Caco-2 (cell line): ENCODE measurements around the gene MUC20. TPM values are rescaled to one million over a fixed set of nuclear protein-coding genes. Genes with fewer than 3 reads are reported as not detected.
A peak's percentile ranks its signal among the peaks of the same experiment; 100 is the strongest.
"Not testable (repeated sequence)": the region's sequence is repeated elsewhere in the genome, so short reads cannot be mapped to it uniquely, and the experiment has no call there.

Experiments used
- BruUV-seq: library from RNA; stranded (reverse); fragments of 400-500 nt; replicated peaks from 2 replicates; lab custom pipeline; 2021; lab: Mats Ljungman, UMichigan
- CTCF ChIA-PET: fragments of 300-600 bp; sonication (Branson Sonifier 250); formaldehyde crosslinking; loops from one replicate; lab custom pipeline; 2022; ENCODE audit warnings: antibody characterized with exemption; lab: Charles Lee
- POLR2A ChIA-PET: fragments of 300-600 bp; sonication (Branson Sonifier 250); formaldehyde crosslinking; loops from one replicate; lab custom pipeline; 2022; ENCODE audit warnings: antibody characterized with exemption; lab: Charles Lee
- DNase-seq, 2 experiments: peaks; one replicate each; pipeline versions ENCODE4 v3.0.0 to v3.0.0-alpha.2; 2020 to 2022
- H3K27me3 ChIP-seq: replicated peaks from 2 replicates; pipeline ENCODE4 v1.6.0; 2011; ENCODE audit warnings: low read length; ENCODE audit not compliant: control insufficient read depth, insufficient read depth
- H3K36me3 ChIP-seq: 2 replicates; pipeline ENCODE4 v1.5.1; 2011; ENCODE audit warnings: low read length; ENCODE audit not compliant: control insufficient read depth, insufficient read depth
- H3K4me1 ChIP-seq: fragments of 250-450 bp; sonication (Bioruptor Pico); 2 replicates; pipeline ENCODE4 v1.5.1; 2020; ENCODE audit warnings: mild to moderate bottlenecking
- H3K4me3 ChIP-seq: 2 replicates; pipeline ENCODE4 v1.5.1; 2011; ENCODE audit warnings: low read depth, mild to moderate bottlenecking, control low read depth, low read length
- H3K9me3 ChIP-seq: fragments of 250-450 bp; sonication (Bioruptor Pico); 2 replicates; pipeline ENCODE4 v1.5.1; 2020; ENCODE audit warnings: mild to moderate bottlenecking, moderate library complexity
- H3K27ac Mint-ChIP-seq: one replicate; pipeline ENCODE4 v1.8.0; 2022; ENCODE audit warnings: mixed read lengths; ENCODE audit not compliant: unreplicated experiment
- H3K27me3 Mint-ChIP-seq: one replicate; pipeline ENCODE4 v1.8.0; 2022; ENCODE audit warnings: mixed read lengths; ENCODE audit not compliant: insufficient read depth, unreplicated experiment
- H3K36me3 Mint-ChIP-seq: one replicate; pipeline ENCODE4 v1.8.0; 2022; ENCODE audit warnings: mild to moderate bottlenecking, mixed read lengths; ENCODE audit not compliant: insufficient read depth, unreplicated experiment
- H3K4me1 Mint-ChIP-seq: one replicate; pipeline ENCODE4 v1.8.0; 2022; ENCODE audit warnings: low read depth, mixed read lengths; ENCODE audit not compliant: unreplicated experiment
- H3K4me3 Mint-ChIP-seq: one replicate; pipeline ENCODE4 v1.8.0; 2022; ENCODE audit warnings: mild to moderate bottlenecking, moderate library complexity, mixed read lengths; ENCODE audit not compliant: unreplicated experiment
- H3K9me3 Mint-ChIP-seq: one replicate; pipeline ENCODE4 v1.8.0; 2022; ENCODE audit warnings: mixed read lengths; ENCODE audit not compliant: unreplicated experiment
- intact Hi-C: fragments of 100-400 bp; cut with micrococcal nuclease; formaldehyde crosslinking; loops from one replicate; pipeline ENCODE4 v1.10.0; 2022; ENCODE audit not compliant: unreplicated experiment
- total RNA-seq: library from RNA; stranded (reverse); gene quantifications from 2 replicates; pipeline ENCODE4 v1.2.3, GENCODE V29; 2022
- TF ChIP-seq, protein P1 (sequence below), 2 experiments: fragments of 200-600 bp in 1 of 2; IDR thresholded peaks; 1 replicate in 1 of 2; 2 replicates in 1 of 2; pipeline versions ENCODE4 v1.5.1 to v1.8.0; 2011 to 2022; ENCODE audit warnings: antibody characterized with exemption in 1 of 2, control low read depth in 1 of 2, inconsistent platforms in 1 of 2, low read depth in 1 of 2, low read length in 1 of 2, mild to moderate bottlenecking in 1 of 2, moderate library complexity in 1 of 2; ENCODE audit not compliant: insufficient read depth in 1 of 2, severe bottlenecking in 1 of 2, unreplicated experiment in 1 of 2

The MUC20 gene
- total RNA-seq, 1 experiment from 2014 or later = 0.88 TPM

DNA sequence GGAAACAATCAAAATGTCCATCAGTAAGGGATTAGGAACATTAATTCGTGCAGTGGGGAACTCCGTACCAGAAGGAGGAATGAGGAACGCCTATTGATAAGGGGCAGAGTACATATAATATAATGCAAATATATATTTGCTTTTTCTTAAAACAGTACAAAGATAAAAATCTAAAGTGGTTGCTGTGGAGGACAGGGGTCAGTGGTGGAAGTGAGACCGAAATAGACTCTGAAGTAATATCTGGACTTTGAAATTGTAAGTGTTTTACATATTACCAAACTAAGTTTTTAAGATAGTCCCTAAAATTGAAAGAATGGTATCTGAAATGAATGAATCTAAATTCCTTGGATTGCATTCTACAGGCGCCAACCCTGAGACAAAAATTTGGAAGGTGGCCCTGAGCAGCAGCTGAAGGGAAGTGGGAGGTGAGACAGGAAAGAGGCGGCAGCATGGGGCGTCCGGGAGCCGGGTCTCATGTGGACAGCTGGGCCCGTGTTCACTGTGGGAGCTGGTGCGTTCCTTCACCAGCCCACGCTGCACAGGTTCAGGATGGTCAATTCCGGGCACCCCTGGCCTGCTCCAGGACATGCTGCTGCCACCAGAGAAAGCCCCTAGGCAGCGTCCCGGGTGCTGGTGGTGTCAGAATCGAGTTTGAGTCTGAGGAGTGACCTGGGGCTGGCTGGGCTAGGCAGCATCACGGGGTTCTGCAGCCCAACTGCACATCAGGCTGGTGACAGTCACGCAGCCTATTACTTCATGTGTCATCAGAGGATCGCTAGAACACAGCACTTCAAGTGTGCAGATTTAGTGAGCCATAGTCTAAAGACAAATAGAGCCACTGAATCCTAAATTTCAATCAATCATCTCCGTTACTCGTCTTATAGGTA, 31.4 kb upstream of the MUC20 start:
- H3K4me3 Mint-ChIP-seq, DNase-seq, H3K27ac Mint-ChIP-seq, H3K36me3 ChIP-seq, H3K9me3 Mint-ChIP-seq, CTCF ChIA-PET, BruUV-seq, H3K4me3 ChIP-seq, H3K27me3 ChIP-seq, H3K4me1 Mint-ChIP-seq, H3K9me3 ChIP-seq, intact Hi-C loops, POLR2A ChIA-PET, H3K27me3 Mint-ChIP-seq, H3K4me1 ChIP-seq: not testable (repeated sequence)
- H3K36me3 Mint-ChIP-seq = peaks cover 62% of the 10 kb centered on the region

- peaks cover 6% of the 10 kb centered on the region for H3K36me3 ChIP-seq
- ChIA-PET CTCF (no interaction called here), POLR2A (no interaction called here)
- no peaks in the 10 kb centered on the region for H3K27me3 ChIP-seq
- intact Hi-C loops = no loop called here
- no peaks in the 10 kb centered on the region for H3K9me3 ChIP-seq
- Mint-ChIP-seq H3K4me3 (no peak overlapping the region), H3K27ac (no peak overlapping the region), H3K4me1 (no peaks in the 10 kb centered on the region), H3K36me3 (peaks cover 56% of the 10 kb centered on the region), H3K9me3 (no peaks in the 10 kb centered on the region), H3K27me3 (no peaks in the 10 kb centered on the region)
- no peaks in the 10 kb centered on the region for H3K4me1 ChIP-seq
- H3K4me3 ChIP-seq = no peak overlapping the region
- TF ChIP-seq, protein P1, sequence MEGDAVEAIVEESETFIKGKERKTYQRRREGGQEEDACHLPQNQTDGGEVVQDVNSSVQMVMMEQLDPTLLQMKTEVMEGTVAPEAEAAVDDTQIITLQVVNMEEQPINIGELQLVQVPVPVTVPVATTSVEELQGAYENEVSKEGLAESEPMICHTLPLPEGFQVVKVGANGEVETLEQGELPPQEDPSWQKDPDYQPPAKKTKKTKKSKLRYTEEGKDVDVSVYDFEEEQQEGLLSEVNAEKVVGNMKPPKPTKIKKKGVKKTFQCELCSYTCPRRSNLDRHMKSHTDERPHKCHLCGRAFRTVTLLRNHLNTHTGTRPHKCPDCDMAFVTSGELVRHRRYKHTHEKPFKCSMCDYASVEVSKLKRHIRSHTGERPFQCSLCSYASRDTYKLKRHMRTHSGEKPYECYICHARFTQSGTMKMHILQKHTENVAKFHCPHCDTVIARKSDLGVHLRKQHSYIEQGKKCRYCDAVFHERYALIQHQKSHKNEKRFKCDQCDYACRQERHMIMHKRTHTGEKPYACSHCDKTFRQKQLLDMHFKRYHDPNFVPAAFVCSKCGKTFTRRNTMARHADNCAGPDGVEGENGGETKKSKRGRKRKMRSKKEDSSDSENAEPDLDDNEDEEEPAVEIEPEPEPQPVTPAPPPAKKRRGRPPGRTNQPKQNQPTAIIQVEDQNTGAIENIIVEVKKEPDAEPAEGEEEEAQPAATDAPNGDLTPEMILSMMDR (IDR thresholded peaks at IDR 0.05; ENCODE audit: insufficient read depth in 1 of 2, low read depth in 1 of 2, low read length in 1 of 2, severe bottlenecking in 1 of 2, unreplicated experiment in 1 of 2) = no peak
- no peak for DNase-seq
- no TSS peak for BruUV-seq
Measured at GRCh38 chr3:195690951-195691350, 29.8 kb upstream of the MUC20 start.

DNA sequence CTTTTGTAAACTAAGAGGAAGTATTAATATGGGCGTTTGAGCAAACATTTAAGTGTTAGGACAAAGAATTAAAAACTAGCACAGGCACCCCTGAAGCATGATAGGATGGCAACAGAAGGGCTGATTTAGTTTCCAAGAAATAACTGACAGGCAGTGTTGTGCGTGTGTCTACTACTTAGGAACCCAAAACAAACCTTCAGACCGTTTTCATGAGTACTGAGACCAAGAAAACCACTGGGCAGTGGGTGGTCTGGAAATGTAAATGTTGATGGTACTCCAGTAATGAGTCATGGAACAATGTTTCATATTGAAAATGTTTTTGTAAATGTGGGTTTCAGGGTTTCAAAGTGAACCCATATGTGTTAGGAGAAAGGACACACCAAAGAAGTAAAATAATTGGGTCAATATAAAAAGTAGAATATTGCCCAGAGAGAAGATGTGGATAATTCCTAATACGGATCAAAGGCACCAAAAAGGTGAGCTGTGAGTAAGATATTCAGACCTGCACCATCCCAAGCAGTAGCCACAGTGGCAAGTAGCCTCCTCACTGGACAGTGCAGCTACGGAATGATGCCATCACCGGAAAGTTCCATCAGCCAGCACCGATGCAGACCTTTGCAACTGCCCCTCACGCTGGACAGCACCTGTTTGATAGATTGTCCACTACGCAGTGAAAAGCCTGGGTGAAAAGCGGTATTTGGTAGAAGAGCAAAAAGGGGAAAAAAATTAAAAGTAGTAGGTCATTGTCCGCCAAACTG, 29.0 kb upstream of the MUC20 start:
- BruUV-seq = TSS peak; percentile 3
- H3K4me1 Mint-ChIP-seq, H3K27ac Mint-ChIP-seq, POLR2A ChIA-PET, H3K9me3 Mint-ChIP-seq, H3K4me3 Mint-ChIP-seq, H3K36me3 ChIP-seq, H3K4me1 ChIP-seq, H3K9me3 ChIP-seq, H3K27me3 Mint-ChIP-seq, H3K4me3 ChIP-seq, H3K27me3 ChIP-seq, intact Hi-C loops, DNase-seq, CTCF ChIA-PET: not testable (repeated sequence)
- H3K36me3 Mint-ChIP-seq = peaks cover 53% of the 10 kb centered on the region

DNA sequence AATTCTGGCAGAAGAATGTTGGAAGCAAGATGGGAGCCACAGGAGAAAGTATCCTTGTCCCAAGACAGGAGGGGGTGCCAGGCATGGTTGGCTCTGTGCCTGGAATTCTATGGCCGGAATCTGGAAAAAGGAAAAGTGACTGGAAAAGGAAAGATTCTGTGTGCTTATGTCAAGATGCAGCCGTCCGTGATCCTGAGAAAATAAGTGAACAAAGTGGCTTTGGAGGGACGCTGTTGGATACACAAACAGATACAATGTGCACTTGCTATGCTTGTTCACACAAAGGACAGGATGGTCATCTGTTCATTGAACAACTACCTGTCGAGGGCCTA, 28.5 kb upstream of the MUC20 start:
- H3K36me3 Mint-ChIP-seq = peaks cover 53% of the 10 kb centered on the region
- no TSS peak for BruUV-seq
- 0 out of 2 replicates have a peak, but pooled peaks cover 4% of the 10 kb centered on the region for H3K36me3 ChIP-seq

More for the DNA sequence above, 28.5 kb upstream of the MUC20 start:
- ChIA-PET CTCF (no interaction called here), POLR2A (no interaction called here)
- Mint-ChIP-seq H3K9me3 (no peaks in the 10 kb centered on the region), H3K4me1 (no peaks in the 10 kb centered on the region), H3K27me3 (no peaks in the 10 kb centered on the region), H3K4me3 (no peak overlapping the region), H3K27ac (no peak overlapping the region)
- no peaks in the 10 kb centered on the region for H3K9me3 ChIP-seq
- no peak overlapping the region for H3K4me3 ChIP-seq
- no peak for DNase-seq
- intact Hi-C loops = no loop called here
- no peaks in the 10 kb centered on the region for H3K4me1 ChIP-seq
- H3K27me3 ChIP-seq = no peaks in the 10 kb centered on the region
- TF ChIP-seq, protein P1 (IDR thresholded peaks at IDR 0.05; ENCODE audit: insufficient read depth in 1 of 2, low read depth in 1 of 2, low read length in 1 of 2, severe bottlenecking in 1 of 2, unreplicated experiment in 1 of 2) = no peak
